HepG2 (cell line): ENCODE measurements around the gene WDR45B. TPM values are rescaled to one million over a fixed set of nuclear protein-coding genes. Genes with fewer than 3 reads are reported as not detected.
A peak's percentile ranks its signal among the peaks of the same experiment; 100 is the strongest.

ENCODE experiments used
- CC2D1A ChIP-seq: sonication (generic); formaldehyde crosslinking; IDR thresholded peaks from 2 replicates; pipeline ENCODE4 v1.8.1; 2023; ENCODE audit warnings: mild to moderate bottlenecking, missing genetic modification reagents
- CREBL2 ChIP-seq: sonication (generic); formaldehyde crosslinking; IDR thresholded peaks from 2 replicates; pipeline ENCODE4 v1.8.1; 2023; ENCODE audit warnings: missing genetic modification reagents, mild to moderate bottlenecking, borderline replicate concordance
- HNF4G ChIP-seq, 2 experiments: sonication (generic) in 1 of 2; formaldehyde crosslinking in 1 of 2; IDR thresholded peaks; 2 replicates each; pipeline versions ENCODE4 v1.4.0 to v1.6.1; 2011 to 2020; ENCODE audit warnings: borderline replicate concordance in 2 of 2, low read depth in 2 of 2, mild to moderate bottlenecking in 2 of 2, low read length in 1 of 2, missing genetic modification reagents in 1 of 2, moderate library complexity in 1 of 2
- HNRNPL ChIP-seq: fragments of 200-400 bp; formaldehyde crosslinking; IDR thresholded peaks from 2 replicates; pipeline ENCODE4 v1.6.1; 2017; ENCODE audit warnings: mild to moderate bottlenecking, low read depth, low read length
- IKZF1 ChIP-seq: fragments of 450-650 bp; IDR thresholded peaks from 2 replicates; pipeline ENCODE4 v1.7.1; 2016
- KAT8 ChIP-seq: IDR thresholded peaks from 2 replicates; pipeline ENCODE4 v1.6.1; 2016; ENCODE audit warnings: missing genetic modification reagents, missing compliant biosample characterization
- KLF12 ChIP-seq: sonication (generic); formaldehyde crosslinking; IDR thresholded peaks from 2 replicates; pipeline ENCODE4 v1.4.0; 2020; ENCODE audit warnings: missing genetic modification reagents, borderline replicate concordance
- LCORL ChIP-seq, 2 experiments: fragments of 450-650 bp in 1 of 2; sonication (generic) in 1 of 2; formaldehyde crosslinking in 1 of 2; IDR thresholded peaks; 2 replicates each; pipeline versions ENCODE4 v1.5.0 to v1.6.1; 2017 to 2020; ENCODE audit warnings: antibody characterized with exemption in 1 of 2, missing genetic modification reagents in 1 of 2
- MAX ChIP-seq: IDR thresholded peaks from 2 replicates; pipeline ENCODE4 v1.6.1; 2012; ENCODE audit warnings: inconsistent platforms
- MTA1 ChIP-seq: sonication (generic); formaldehyde crosslinking; IDR thresholded peaks from 2 replicates; pipeline ENCODE4 v1.4.0; 2020; ENCODE audit warnings: missing genetic modification reagents, mild to moderate bottlenecking, borderline replicate concordance
- NCOA5 ChIP-seq: sonication (generic); formaldehyde crosslinking; IDR thresholded peaks from 2 replicates; pipeline ENCODE4 v1.4.0; 2020; ENCODE audit warnings: missing genetic modification reagents
- PHF8 ChIP-seq: sonication (generic); formaldehyde crosslinking; IDR thresholded peaks from 2 replicates; pipeline ENCODE4 v1.5.0; 2020; ENCODE audit warnings: missing genetic modification reagents
- RXRA ChIP-seq: sonication (generic); formaldehyde crosslinking; IDR thresholded peaks from 2 replicates; pipeline ENCODE4 v1.5.1; 2020; ENCODE audit warnings: missing genetic modification reagents
- ZC3H13 ChIP-seq: sonication (generic); formaldehyde crosslinking; IDR thresholded peaks from 2 replicates; pipeline ENCODE4 v1.8.1; 2023; ENCODE audit warnings: mild to moderate bottlenecking, missing genetic modification reagents, moderate library complexity
- ZFX ChIP-seq: sonication (generic); formaldehyde crosslinking; IDR thresholded peaks from 2 replicates; pipeline ENCODE4 v1.4.0; 2020; ENCODE audit warnings: mild to moderate bottlenecking, low read depth, missing genetic modification reagents, moderate library complexity
- ZMYM3 ChIP-seq: sonication (generic); formaldehyde crosslinking; IDR thresholded peaks from 2 replicates; pipeline ENCODE4 v1.5.1; 2020; ENCODE audit warnings: mild to moderate bottlenecking, missing genetic modification reagents
- ZNF121 ChIP-seq: sonication (generic); formaldehyde crosslinking; IDR thresholded peaks from 2 replicates; pipeline ENCODE4 v1.5.0; 2020; ENCODE audit warnings: mild to moderate bottlenecking, missing genetic modification reagents
- ZNF251 ChIP-seq: sonication (generic); formaldehyde crosslinking; IDR thresholded peaks from 2 replicates; pipeline ENCODE4 v1.9.0; 2021; ENCODE audit warnings: mild to moderate bottlenecking, missing genetic modification reagents
- ZNF446 ChIP-seq: sonication (generic); formaldehyde crosslinking; IDR thresholded peaks from 2 replicates; pipeline ENCODE4 v1.5.0; 2020; ENCODE audit warnings: mild to moderate bottlenecking, missing genetic modification reagents
- ZNF501 ChIP-seq: sonication (generic); formaldehyde crosslinking; IDR thresholded peaks from 2 replicates; pipeline ENCODE4 v1.5.1; 2020; ENCODE audit warnings: mild to moderate bottlenecking, moderate library complexity, missing genetic modification reagents
- ZNF552 ChIP-seq: sonication (generic); formaldehyde crosslinking; IDR thresholded peaks from 2 replicates; pipeline ENCODE4 v1.9.0; 2022; ENCODE audit warnings: missing genetic modification reagents, mild to moderate bottlenecking, borderline replicate concordance
- ZNF598 ChIP-seq: sonication (generic); formaldehyde crosslinking; IDR thresholded peaks from 2 replicates; pipeline ENCODE4 v1.5.1; 2020; ENCODE audit warnings: mild to moderate bottlenecking, missing genetic modification reagents, borderline replicate concordance
- ZNF619 ChIP-seq: sonication (generic); formaldehyde crosslinking; IDR thresholded peaks from 2 replicates; pipeline ENCODE4 v1.4.0; 2020; ENCODE audit warnings: mild to moderate bottlenecking, missing genetic modification reagents
- ZNF768 ChIP-seq: sonication (generic); formaldehyde crosslinking; IDR thresholded peaks from 2 replicates; pipeline ENCODE4 v1.4.0; 2020; ENCODE audit warnings: missing genetic modification reagents
- ZNF772 ChIP-seq: sonication (generic); formaldehyde crosslinking; IDR thresholded peaks from 2 replicates; pipeline ENCODE4 v1.5.0; 2020; ENCODE audit warnings: mild to moderate bottlenecking, missing genetic modification reagents
- ZNF883 ChIP-seq: sonication (generic); formaldehyde crosslinking; IDR thresholded peaks from 2 replicates; pipeline ENCODE4 v1.5.1; 2020; ENCODE audit warnings: mild to moderate bottlenecking, missing genetic modification reagents; ENCODE audit errors: not compliant biosample characterization
- ZSCAN31 ChIP-seq: sonication (generic); formaldehyde crosslinking; IDR thresholded peaks from 2 replicates; pipeline ENCODE4 v1.5.0; 2020; ENCODE audit warnings: low read depth, mild to moderate bottlenecking, missing genetic modification reagents
- polyA plus RNA-seq, 8 experiments: library from polyadenylated mRNA; depleted of rRNA in 3 of 8; stranded (reverse) in 7 of 8; unstranded in 1 of 8; fragments of >200 nt; fragmentation: Illumina TruSeq in 4 of 8; extraction: Trizol in 4 of 8; gene quantifications; 2 replicates each; pipeline versions ENCODE4 v1.2.1 to v1.2.3, GENCODE V29; 2011 to 2016; ENCODE audit warnings: low read depth in 4 of 8, missing spikeins in 1 of 8, mixed read lengths in 1 of 8; ENCODE audit not compliant: insufficient read depth in 1 of 8
- total RNA-seq, 5 experiments: library from RNA; depleted of rRNA; stranded (reverse); fragments of >200 nt; fragmentation: Illumina TruSeq; extraction: Trizol; gene quantifications; 2 replicates each; pipeline ENCODE4 v1.2.3, GENCODE V29; 2016; ENCODE audit warnings: low read depth in 1 of 5
- TF ChIP-seq, protein P1 (sequence below): fragments of 450-650 bp; IDR thresholded peaks from 2 replicates; pipeline ENCODE4 v1.6.1; 2017
- TF ChIP-seq, protein P2 (sequence below): sonication (generic); formaldehyde crosslinking; IDR thresholded peaks from 2 replicates; pipeline ENCODE4 v1.9.0; 2022; ENCODE audit warnings: missing genetic modification reagents, mild to moderate bottlenecking, borderline replicate concordance

The WDR45B gene
- total and polyA plus RNA-seq, 2 of the 13 experiments (the other 11 are each of a cell fraction or from before 2014, with no cell fraction given) = 86.2 to 155 TPM

DNA sequence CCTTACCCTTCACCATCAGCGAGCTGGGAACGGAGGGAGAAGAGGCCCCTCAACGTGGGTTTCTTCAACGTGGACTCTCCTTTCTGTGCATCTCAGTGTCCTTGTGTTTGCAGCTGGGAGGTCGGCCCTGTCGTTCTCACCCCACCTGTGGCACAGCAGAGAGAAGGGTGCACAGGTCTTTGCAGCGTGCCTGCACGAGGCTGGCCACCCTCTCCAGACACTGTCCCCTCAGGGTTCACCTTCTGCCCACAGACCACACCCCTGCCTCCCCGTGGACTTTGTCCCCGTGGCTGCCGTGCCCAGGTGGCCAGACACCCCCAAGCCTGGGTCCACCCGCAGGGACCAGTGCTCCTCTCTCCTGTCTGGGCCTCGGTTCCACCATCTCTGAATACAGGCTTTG lies 7.3 kb upstream of the WDR45B start (continued):
- TF ChIP-seq ZNF251 (CRISPR knock-in tag) = 0 out of 2 replicates have a peak, but pooled peaks have one; percentile 35
- TF ChIP-seq ZNF446 (CRISPR knock-in tag) = no peak
- no peak for TF ChIP-seq PHF8 (CRISPR knock-in tag)
- TF ChIP-seq ZNF772 = no peak
- peak; percentile 11; the same call in 1 of the 2 replicates for TF ChIP-seq ZNF768 (CRISPR knock-in tag)
- TF ChIP-seq CC2D1A (CRISPR knock-in tag) = no peak
- TF ChIP-seq HNRNPL = 0 out of 2 replicates have a peak, but pooled peaks have one; percentile 46
- 0 out of 2 replicates have a peak, but pooled peaks have one; percentile 21 for TF ChIP-seq MTA1
- TF ChIP-seq ZSCAN31 = no peak
- TF ChIP-seq KLF12 (CRISPR knock-in tag) = no peak
- TF ChIP-seq ZNF501 (CRISPR knock-in tag) = 0 out of 2 replicates have a peak, but pooled peaks have one; percentile 5
- peak; percentile 50 for TF ChIP-seq MAX
- peak; percentile 26 for TF ChIP-seq ZNF883 (CRISPR knock-in tag)
- peak; percentile 34; the same call in 1 of the 2 replicates for TF ChIP-seq RXRA
- TF ChIP-seq ZNF598 (CRISPR knock-in tag) = 0 out of 2 replicates have a peak, but pooled peaks have one; percentile 22
- TF ChIP-seq ZNF552 (CRISPR knock-in tag) = no peak
- TF ChIP-seq, protein P1, sequence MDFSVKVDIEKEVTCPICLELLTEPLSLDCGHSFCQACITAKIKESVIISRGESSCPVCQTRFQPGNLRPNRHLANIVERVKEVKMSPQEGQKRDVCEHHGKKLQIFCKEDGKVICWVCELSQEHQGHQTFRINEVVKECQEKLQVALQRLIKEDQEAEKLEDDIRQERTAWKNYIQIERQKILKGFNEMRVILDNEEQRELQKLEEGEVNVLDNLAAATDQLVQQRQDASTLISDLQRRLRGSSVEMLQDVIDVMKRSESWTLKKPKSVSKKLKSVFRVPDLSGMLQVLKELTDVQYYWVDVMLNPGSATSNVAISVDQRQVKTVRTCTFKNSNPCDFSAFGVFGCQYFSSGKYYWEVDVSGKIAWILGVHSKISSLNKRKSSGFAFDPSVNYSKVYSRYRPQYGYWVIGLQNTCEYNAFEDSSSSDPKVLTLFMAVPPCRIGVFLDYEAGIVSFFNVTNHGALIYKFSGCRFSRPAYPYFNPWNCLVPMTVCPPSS = no peak
- 0 out of 2 replicates have a peak, but pooled peaks have one; percentile 29 for TF ChIP-seq HNF4G (IDR thresholded peaks at IDR 0.05; ENCODE audit: borderline replicate concordance, low read depth, low read length)
- no peak for TF ChIP-seq HNF4G (CRISPR knock-in tag; IDR thresholded peaks at IDR 0.05; ENCODE audit: borderline replicate concordance, low read depth)
- TF ChIP-seq ZMYM3 (CRISPR knock-in tag) = 0 out of 2 replicates have a peak, but pooled peaks have one; percentile 23
- TF ChIP-seq LCORL (IDR thresholded peaks at IDR 0.05) = no peak
- TF ChIP-seq LCORL (CRISPR knock-in tag; IDR thresholded peaks at IDR 0.05) = no peak
- 0 out of 2 replicates have a peak, but pooled peaks have one; percentile 29 for TF ChIP-seq ZC3H13 (CRISPR knock-in tag)
- peak; percentile 57 for TF ChIP-seq ZFX (CRISPR knock-in tag)
- no peak for TF ChIP-seq KAT8 (CRISPR knock-in tag)
- TF ChIP-seq ZNF121 (CRISPR knock-in tag) = peak; percentile 69
- TF ChIP-seq IKZF1 = no peak
- TF ChIP-seq CREBL2 = no peak
- no peak for TF ChIP-seq NCOA5 (CRISPR knock-in tag)
- TF ChIP-seq ZNF619 = no peak
- TF ChIP-seq, protein P2, sequence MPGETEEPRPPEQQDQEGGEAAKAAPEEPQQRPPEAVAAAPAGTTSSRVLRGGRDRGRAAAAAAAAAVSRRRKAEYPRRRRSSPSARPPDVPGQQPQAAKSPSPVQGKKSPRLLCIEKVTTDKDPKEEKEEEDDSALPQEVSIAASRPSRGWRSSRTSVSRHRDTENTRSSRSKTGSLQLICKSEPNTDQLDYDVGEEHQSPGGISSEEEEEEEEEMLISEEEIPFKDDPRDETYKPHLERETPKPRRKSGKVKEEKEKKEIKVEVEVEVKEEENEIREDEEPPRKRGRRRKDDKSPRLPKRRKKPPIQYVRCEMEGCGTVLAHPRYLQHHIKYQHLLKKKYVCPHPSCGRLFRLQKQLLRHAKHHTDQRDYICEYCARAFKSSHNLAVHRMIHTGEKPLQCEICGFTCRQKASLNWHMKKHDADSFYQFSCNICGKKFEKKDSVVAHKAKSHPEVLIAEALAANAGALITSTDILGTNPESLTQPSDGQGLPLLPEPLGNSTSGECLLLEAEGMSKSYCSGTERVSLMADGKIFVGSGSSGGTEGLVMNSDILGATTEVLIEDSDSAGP (CRISPR knock-in tag) = peak; percentile 46; the same call in 1 of the 2 replicates
